GM18951 (cell line): ENCODE measurements around the gene MAGOHB.
"Not testable (repeated sequence)": the region's sequence is repeated elsewhere in the genome, so short reads cannot be mapped to it uniquely, and the experiment has no call there.

Experiments used
- POLR2A ChIP-seq: IDR thresholded peaks from 4 replicates; pipeline ENCODE4 v1.6.1; 2011; ENCODE audit warnings: mild to moderate bottlenecking; ENCODE audit not compliant: insufficient read length, insufficient read depth; ENCODE audit errors: extremely low read depth
- in situ Hi-C: fragments of 300-500 bp; cut with MboI; formaldehyde crosslinking; loops from one replicate; pipeline ENCODE4 v1.12.0; 2022; ENCODE audit warnings: low sequenced_read_pairs, mixed read lengths, inconsistent platforms; ENCODE audit not compliant: unreplicated experiment

Gene MAGOHB

GRCh38 chr12:10613349-10614055 lies at the start of gene MAGOHB:
TSS of gene MAGOHB (minus strand) at chr12:10613609. CDS start at chr12:10613532, 77 bp downstream.
- in situ Hi-C loops: no loop called here
- peak; percentile 81 for TF ChIP-seq POLR2A

DNA sequence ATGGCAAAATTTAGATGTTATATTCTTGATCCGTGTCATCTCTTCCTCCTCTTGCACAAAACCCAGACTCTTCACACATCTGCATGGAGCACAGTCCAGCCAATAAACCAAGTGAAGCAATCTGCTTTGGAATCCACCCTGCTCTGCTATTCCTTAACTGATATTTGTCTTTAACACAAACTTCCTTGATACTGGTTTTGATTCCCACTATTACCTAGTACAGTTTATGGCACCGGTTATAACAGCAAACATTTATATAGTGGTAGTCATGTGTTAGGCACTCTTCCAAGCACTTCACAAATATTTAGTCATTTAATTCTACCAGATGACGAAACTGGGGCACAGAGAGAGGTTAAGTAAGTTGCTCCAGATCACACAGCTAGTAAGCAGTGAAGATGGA lies 47.9 kb upstream of the MAGOHB start:
- in situ Hi-C loops: no loop called here
- TF ChIP-seq POLR2A: no peak

- in situ Hi-C loops: no loop called here
- TF ChIP-seq POLR2A: no peak
Observed at GRCh38 chr12:10654003-10654402, 40.6 kb upstream of the MAGOHB start.

DNA sequence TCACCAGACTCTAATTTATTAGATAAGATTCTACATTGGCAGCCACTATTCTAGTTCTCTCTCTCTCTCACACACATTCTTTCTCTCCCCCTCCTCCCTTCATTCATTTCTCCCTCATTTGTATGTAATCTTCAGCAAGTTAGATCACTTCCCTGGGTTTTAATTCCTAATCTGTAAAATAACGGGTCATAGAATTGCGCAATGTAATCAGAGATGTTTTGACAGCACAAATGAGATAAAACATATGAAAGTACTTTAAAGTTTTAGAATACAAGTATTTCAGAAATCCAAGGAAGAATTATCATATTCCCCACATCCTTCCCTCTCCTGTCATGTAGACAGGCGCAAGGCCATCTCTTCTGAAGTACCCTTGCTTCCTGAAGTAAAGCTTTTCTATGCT lies 38.8 kb upstream of the MAGOHB start:
- no peak for TF ChIP-seq POLR2A
- in situ Hi-C loops: no loop called here

DNA sequence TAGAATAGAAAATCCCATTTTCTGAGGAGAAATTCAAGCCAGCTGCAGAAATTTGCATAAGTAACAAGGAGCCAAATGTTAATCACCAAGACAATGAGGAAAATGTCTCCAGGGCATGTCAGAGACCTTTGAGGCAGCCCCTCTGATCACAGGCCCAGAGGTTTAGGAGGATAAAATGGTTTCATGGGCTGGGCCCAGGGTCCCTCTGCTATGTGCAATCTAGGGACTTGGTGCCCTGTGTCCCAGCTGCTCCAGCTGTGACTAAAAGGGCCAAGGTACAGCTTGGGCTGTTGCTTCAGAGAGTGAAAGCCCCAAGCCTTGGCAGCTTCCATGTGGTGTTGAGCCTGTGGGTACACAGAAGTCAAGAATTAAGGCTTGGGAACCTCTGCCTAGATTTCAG lies 33.2 kb upstream of the MAGOHB start:
- in situ Hi-C loops: not testable (repeated sequence)

DNA sequence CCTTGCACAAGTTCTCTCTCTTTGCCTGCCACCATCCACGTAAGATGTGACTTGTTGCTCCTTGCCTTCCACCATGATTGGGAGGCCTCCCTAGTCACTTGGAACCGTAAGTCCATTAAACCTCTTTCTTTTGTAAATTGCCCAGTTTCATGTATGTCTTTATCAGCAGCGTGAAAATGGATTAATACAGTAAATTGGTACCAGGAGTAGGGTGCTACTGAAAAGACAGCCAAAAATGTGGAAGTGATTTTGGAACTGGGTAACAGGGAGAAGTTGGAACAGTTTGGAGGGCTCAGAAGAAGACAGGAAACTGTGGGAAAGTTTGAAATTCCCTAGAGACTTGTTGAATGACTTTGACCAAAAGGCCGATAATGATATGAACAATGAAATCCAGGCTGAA lies 32.5 kb upstream of the MAGOHB start:
- in situ Hi-C loops: no loop called here
- TF ChIP-seq POLR2A: no peak

- in situ Hi-C loops: no loop called here
- TF ChIP-seq POLR2A: no peak
Observed at GRCh38 chr12:10641735-10642500, 28.5 kb upstream of the MAGOHB start.

DNA sequence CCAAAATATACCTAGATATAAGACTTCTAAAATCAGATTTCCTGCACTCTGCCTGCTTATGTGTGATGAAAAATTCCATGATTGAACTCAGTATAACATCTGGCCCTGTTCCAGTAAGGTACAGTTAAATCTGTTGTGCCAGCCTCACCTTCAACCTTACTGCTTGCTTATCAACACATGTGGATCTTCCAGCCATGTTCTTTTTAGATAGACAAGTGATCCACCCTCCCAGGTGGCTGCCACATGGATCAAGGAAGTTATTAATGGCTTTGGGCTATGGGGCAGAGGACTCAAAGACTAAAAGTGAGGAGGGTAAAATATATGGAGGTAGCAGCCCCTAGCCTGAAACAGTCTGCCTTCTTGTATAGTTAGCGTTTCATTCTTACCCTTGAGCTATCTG lies 25.3 kb upstream of the MAGOHB start:
- in situ Hi-C loops: no loop called here
- TF ChIP-seq POLR2A: no peak

GRCh38 chr12:10636611-10637010 lies 23.2 kb upstream of the MAGOHB start:
- in situ Hi-C loops: no loop called here
- no peak for TF ChIP-seq POLR2A

DNA sequence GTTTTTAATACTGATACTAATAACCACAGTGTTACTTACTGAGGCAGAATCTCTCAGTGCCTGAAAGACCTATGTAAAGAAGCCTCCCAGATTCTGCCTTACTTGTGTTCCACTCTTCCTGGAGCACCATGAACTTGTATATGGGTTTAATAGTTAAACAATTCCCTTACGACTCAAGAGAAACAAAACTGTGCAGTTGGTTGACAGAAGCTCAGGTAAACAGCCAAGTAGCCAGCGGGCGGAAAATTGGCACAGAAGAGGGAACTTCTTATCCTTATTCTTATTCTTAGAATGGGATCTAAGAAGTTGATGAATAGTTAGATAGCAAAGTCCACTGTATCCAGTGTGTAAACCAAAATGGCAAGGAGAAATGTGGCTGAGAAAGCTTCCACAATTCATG lies 22.7 kb upstream of the MAGOHB start:
- in situ Hi-C loops: no loop called here
- TF ChIP-seq POLR2A: no peak

DNA sequence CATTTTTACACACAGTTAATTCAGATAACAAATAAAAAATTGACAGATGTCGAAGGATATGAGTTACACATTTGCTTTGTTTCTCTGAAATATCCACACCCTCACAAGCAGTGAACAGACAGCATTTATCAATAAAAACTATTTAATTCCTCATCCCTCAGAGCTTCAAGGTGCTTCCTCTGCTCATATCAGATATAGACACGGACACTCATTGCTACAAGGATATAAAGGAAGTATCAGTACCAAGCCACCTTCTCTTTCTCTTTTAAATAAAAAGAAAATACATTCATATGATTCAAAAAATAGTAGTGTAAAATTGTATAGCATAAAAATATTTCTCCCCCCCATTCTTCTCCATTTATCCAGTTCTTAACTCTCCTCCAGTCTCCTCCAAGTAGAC lies 21.9 kb upstream of the MAGOHB start:
- no peak for TF ChIP-seq POLR2A
- in situ Hi-C loops: no loop called here

GRCh38 chr12:10634427-10634826 lies 21.0 kb upstream of the MAGOHB start:
- TF ChIP-seq POLR2A: no peak
- in situ Hi-C loops: no loop called here

- TF ChIP-seq POLR2A: no peak
- in situ Hi-C loops: no loop called here
Observed at GRCh38 chr12:10633541-10633940, 20.1 kb upstream of the MAGOHB start.

- no peak for TF ChIP-seq POLR2A
- in situ Hi-C loops: no loop called here
Observed at GRCh38 chr12:10632226-10632625, 18.8 kb upstream of the MAGOHB start.
